ENCODE results near the gene SATB2. TPM values are rescaled to one million over a fixed set of nuclear protein-coding genes. Genes with fewer than 3 reads are reported as not detected.

SATB2 gene
- 2.5 and 3.2 TPM in 2 replicates for total RNA-seq

DNA sequence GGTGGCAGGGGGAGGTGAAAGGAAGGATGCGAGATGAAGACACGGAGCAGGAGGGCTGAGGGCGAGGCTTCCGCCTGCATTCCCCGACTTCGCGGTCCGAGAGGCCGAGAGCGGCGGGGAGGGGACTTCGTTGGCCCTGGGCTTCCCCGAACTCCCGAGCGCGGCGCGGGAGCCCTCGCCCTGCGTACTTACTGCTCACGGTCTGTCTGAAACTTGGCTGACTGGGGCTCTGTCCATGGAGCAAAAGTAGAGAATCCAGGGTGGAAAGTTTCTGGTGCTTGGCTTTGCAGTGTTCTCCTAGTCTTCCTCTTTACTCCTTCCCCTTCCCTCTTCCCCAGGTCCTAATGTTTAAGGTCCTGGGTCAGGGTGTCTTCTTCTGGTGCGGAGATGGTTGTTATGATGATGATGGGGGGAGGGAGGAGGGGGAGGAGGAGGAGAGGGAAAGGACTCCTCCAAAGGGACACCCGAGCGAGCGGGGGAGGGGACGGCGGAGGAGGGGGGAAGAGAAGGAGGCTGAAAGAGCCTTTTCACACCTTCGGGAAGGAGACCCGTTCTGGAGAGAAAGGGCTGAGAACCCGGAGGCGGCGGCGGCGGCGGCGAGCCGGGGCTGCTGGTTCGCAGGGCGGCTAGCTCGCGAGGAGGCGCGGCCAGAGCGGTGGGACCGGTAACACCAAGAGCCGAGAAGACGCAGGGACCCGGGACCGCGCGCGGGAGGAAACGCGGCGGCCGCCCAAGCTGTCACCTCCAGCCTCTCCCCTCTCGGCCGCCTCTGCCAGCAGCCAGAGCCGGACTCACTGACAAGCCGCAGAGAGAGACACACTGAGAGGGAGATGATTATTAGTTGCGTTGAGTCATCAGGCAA lies at the start of gene SATB2:
TSS of gene SATB2 (minus strand) at position 793 of the 862 bp plus-strand sequence. CDS start 1,902 bp downstream, outside the sequence.

Data from bronchus fibroblast of lung (primary cell).